ENCODE measurements around the gene SGCA. TPM values are rescaled to one million over a fixed set of nuclear protein-coding genes. Genes with fewer than 3 reads are reported as not detected.

The SGCA gene
- total RNA-seq, 1 donor from 2014 or later = not detected

GRCh38 chr17:50218771-50219315 is 53.0 kb downstream of the SGCA start:
- no peaks in the 10 kb centered on the region for H3K36me3 Mint-ChIP-seq
- Histone ChIP-seq H2AFZ (replicated peaks) (no peak overlapping the region), H3F3A (ENCODE audit: low read depth) (peaks cover 20% of the 10 kb centered on the region), H3K4me1 (peaks cover 24% of the 10 kb centered on the region), H4K20me1 (ENCODE audit: low read depth) (no peaks in the 10 kb centered on the region), H3K9ac (no peak overlapping the region), H3K36me3 (no peaks in the 10 kb centered on the region), H3K27me3 (no peaks in the 10 kb centered on the region), H3K9me3 (ENCODE audit: low read depth) (no peaks in the 10 kb centered on the region), H3K4me3 (no peak overlapping the region), H3K4me2 (peak overlapping the region; percentile 69), H3K27ac (peak overlapping the region; percentile 48), H3K79me2 (ENCODE audit: low read depth) (no peaks in the 10 kb centered on the region)
- H3K27ac Mint-ChIP-seq = peak overlapping the region; percentile 69
- TF ChIP-seq EZH2phosphoT487 (IDR thresholded peaks at IDR 0.05) = no peak
- TF ChIP-seq EZH2 (IDR thresholded peaks at IDR 0.05) = no peak
- TF ChIP-seq, protein P1, sequence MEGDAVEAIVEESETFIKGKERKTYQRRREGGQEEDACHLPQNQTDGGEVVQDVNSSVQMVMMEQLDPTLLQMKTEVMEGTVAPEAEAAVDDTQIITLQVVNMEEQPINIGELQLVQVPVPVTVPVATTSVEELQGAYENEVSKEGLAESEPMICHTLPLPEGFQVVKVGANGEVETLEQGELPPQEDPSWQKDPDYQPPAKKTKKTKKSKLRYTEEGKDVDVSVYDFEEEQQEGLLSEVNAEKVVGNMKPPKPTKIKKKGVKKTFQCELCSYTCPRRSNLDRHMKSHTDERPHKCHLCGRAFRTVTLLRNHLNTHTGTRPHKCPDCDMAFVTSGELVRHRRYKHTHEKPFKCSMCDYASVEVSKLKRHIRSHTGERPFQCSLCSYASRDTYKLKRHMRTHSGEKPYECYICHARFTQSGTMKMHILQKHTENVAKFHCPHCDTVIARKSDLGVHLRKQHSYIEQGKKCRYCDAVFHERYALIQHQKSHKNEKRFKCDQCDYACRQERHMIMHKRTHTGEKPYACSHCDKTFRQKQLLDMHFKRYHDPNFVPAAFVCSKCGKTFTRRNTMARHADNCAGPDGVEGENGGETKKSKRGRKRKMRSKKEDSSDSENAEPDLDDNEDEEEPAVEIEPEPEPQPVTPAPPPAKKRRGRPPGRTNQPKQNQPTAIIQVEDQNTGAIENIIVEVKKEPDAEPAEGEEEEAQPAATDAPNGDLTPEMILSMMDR (IDR thresholded peaks at IDR 0.05) = no peak
- no peak for DNase-seq (ENCODE audit: low spot score)
- peaks cover 56% of the 10 kb centered on the region for H3K4me1 Mint-ChIP-seq
- H3K27me3 Mint-ChIP-seq (ENCODE audit: insufficient read depth, low read depth) = peaks cover 4% of the 10 kb centered on the region
- peaks cover 2% of the 10 kb centered on the region for H3K9me3 Mint-ChIP-seq
- no peak overlapping the region for H3K4me3 Mint-ChIP-seq

- H3K27me3 ChIP-seq = no peaks in the 10 kb centered on the region
- no peak for DNase-seq (ENCODE audit: low spot score)
- peak overlapping the region; percentile 20 for H3K4me3 ChIP-seq
- Mint-ChIP-seq H3K27ac (peak overlapping the region; percentile 61), H3K4me3 (no peak overlapping the region), H3K36me3 (no peaks in the 10 kb centered on the region), H3K27me3 (ENCODE audit: insufficient read depth, low read depth) (peaks cover 2% of the 10 kb centered on the region), H3K4me1 (peaks cover 56% of the 10 kb centered on the region), H3K9me3 (peaks cover 2% of the 10 kb centered on the region)
- H3K36me3 ChIP-seq = no peaks in the 10 kb centered on the region
- no peaks in the 10 kb centered on the region for H3K79me2 ChIP-seq (ENCODE audit: low read depth)
- H3K4me2 ChIP-seq = peak overlapping the region; percentile 69
- H2AFZ ChIP-seq (replicated peaks) = no peak overlapping the region
- peaks cover 24% of the 10 kb centered on the region for H3K4me1 ChIP-seq
- no peaks in the 10 kb centered on the region for H4K20me1 ChIP-seq (ENCODE audit: low read depth)
- H3K9me3 ChIP-seq (ENCODE audit: low read depth) = no peaks in the 10 kb centered on the region
- no peak overlapping the region for H3K9ac ChIP-seq
- H3K27ac ChIP-seq = peak overlapping the region; percentile 48
- TF ChIP-seq EZH2phosphoT487 (IDR thresholded peaks at IDR 0.05) (no peak), EZH2 (IDR thresholded peaks at IDR 0.05) (no peak)
- TF ChIP-seq, protein P1 (IDR thresholded peaks at IDR 0.05) = no peak
- H3F3A ChIP-seq (ENCODE audit: low read depth) = peaks cover 20% of the 10 kb centered on the region
Observed at GRCh38 chr17:50219342-50219741, 53.5 kb downstream of the SGCA start.

DNA sequence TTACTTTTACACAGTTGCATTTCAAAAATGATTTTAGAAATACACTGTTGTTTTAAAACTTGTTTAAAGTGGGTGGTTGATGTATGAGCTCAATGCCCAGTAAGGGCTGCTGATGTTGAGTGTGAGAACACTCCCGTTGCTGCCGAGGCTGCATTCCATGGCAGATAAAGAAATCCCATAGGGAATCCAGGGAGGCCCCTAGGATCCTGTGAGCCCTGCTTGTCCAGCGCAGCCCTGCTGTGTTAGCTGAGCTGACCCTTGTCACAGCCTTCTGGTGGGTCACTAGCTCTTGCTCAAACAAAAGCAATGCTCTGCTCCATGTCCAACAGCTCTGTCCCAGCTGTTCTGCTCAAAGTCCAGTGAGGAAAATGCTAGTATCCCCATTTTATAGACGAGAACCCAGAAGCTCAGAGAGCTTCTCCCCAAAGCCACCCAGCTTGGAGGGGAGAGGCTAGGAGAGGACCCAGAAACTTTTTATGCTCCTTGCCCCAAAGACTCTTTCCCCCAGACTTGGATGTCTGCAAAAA is 54.2 kb downstream of the SGCA start:
- Histone ChIP-seq H3K27me3 (no peaks in the 10 kb centered on the region), H3K36me3 (no peaks in the 10 kb centered on the region), H3K79me2 (ENCODE audit: low read depth) (no peaks in the 10 kb centered on the region), H4K20me1 (ENCODE audit: low read depth) (no peaks in the 10 kb centered on the region), H3K27ac (peak overlapping the region; percentile 48), H3K4me1 (peaks cover 24% of the 10 kb centered on the region), H3K4me3 (peak overlapping the region; percentile 20), H2AFZ (replicated peaks) (no peak overlapping the region), H3K9me3 (ENCODE audit: low read depth) (no peaks in the 10 kb centered on the region), H3F3A (ENCODE audit: low read depth) (peaks cover 20% of the 10 kb centered on the region), H3K4me2 (peak overlapping the region; percentile 69), H3K9ac (no peak overlapping the region)
- H3K4me1 Mint-ChIP-seq = peaks cover 56% of the 10 kb centered on the region
- peaks cover 8% of the 10 kb centered on the region for H3K9me3 Mint-ChIP-seq
- no peaks in the 10 kb centered on the region for H3K27me3 Mint-ChIP-seq (ENCODE audit: insufficient read depth, low read depth)
- peak overlapping the region; percentile 9 for H3K4me3 Mint-ChIP-seq
- peak overlapping the region; percentile 61 for H3K27ac Mint-ChIP-seq
- H3K36me3 Mint-ChIP-seq = no peaks in the 10 kb centered on the region
- peak; percentile 90 for DNase-seq (ENCODE audit: low spot score)
- TF ChIP-seq EZH2phosphoT487 (IDR thresholded peaks at IDR 0.05) (no peak), EZH2 (IDR thresholded peaks at IDR 0.05) (no peak)
- TF ChIP-seq, protein P1 (IDR thresholded peaks at IDR 0.05) = no peak
